ENCODE data around the gene PPIL4. TPM values are rescaled to one million over a fixed set of nuclear protein-coding genes. Genes with fewer than 3 reads are reported as not detected.

PPIL4 gene
- total RNA-seq, 2 experiments from 2014 or later: 21.6 to 36.3 TPM

DNA sequence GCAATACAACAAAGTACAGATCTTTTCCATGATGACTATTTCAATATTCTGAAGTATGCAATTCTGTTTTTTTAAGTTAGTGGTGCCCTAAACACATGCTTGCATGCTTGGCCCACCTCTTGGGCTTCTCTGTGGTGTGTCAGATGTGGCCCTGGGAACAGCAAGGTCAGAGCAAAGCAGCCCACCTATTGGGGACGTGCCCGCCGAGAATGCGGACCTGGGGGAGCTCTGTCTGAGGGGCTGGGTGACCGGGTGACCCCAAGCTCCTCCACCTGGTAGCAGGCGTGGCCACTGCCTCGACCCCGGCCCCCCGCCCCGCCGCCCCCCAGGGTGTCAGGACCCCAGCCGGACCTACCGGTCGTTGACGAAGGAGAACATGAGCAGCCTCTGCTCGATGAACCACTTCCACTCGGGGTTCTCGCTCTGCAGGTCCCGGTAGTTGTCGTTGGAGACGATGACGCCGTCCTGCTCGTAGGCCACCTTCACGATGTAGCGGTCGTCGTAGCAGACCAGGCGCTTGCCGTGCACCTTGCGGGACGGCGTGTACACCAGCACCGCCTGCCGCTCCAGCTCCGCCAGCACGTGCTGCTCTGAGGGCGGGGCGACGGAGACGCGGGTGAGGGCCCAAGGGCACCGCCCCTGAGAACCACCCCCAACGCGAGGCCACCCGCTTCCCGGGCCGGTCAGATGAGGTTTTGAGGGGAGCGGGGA is 89.4 kb downstream of the PPIL4 start:
- Histone ChIP-seq H2AFZ (ENCODE audit: low read length) (no peak overlapping the region), H3K4me1 (ENCODE audit: insufficient read depth, low read length, poor library complexity, severe bottlenecking) (no peaks in the 10 kb centered on the region), H3K9me3 (ENCODE audit: low read length) (no peaks in the 10 kb centered on the region), H3K4me3 (ENCODE audit: low read depth, low read length, poor library complexity, severe bottlenecking) (no peak overlapping the region), H3K36me3 (ENCODE audit: insufficient read depth, low read length) (peaks cover 74% of the 10 kb centered on the region), H3K9me2 (ENCODE audit: insufficient read depth, low read length) (no peaks in the 10 kb centered on the region), H4K20me1 (ENCODE audit: insufficient read depth, low read length) (no peaks in the 10 kb centered on the region), H3K79me2 (ENCODE audit: insufficient read depth, low read depth, low read length) (no peaks in the 10 kb centered on the region), H3K27ac (ENCODE audit: low read depth, low read length, poor library complexity, severe bottlenecking) (no peak overlapping the region), H3K4me2 (ENCODE audit: low read length) (no peak overlapping the region)
- no TSS peak for BruUV-seq (replicated peaks)
- no peak for TF ChIP-seq EZH2phosphoT487 (IDR thresholded peaks at IDR 0.05; ENCODE audit: borderline replicate concordance, low read depth, low read length)
- TF ChIP-seq, protein P1, sequence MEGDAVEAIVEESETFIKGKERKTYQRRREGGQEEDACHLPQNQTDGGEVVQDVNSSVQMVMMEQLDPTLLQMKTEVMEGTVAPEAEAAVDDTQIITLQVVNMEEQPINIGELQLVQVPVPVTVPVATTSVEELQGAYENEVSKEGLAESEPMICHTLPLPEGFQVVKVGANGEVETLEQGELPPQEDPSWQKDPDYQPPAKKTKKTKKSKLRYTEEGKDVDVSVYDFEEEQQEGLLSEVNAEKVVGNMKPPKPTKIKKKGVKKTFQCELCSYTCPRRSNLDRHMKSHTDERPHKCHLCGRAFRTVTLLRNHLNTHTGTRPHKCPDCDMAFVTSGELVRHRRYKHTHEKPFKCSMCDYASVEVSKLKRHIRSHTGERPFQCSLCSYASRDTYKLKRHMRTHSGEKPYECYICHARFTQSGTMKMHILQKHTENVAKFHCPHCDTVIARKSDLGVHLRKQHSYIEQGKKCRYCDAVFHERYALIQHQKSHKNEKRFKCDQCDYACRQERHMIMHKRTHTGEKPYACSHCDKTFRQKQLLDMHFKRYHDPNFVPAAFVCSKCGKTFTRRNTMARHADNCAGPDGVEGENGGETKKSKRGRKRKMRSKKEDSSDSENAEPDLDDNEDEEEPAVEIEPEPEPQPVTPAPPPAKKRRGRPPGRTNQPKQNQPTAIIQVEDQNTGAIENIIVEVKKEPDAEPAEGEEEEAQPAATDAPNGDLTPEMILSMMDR (conservative IDR thresholded peaks at IDR 0.05; ENCODE audit: low read length): no peak
- intact Hi-C loops (cut with micrococcal nuclease; ENCODE audit: unreplicated experiment): no loop called here
- ChIA-PET POLR2A (no interaction called here), CTCF (ENCODE audit: unreplicated experiment) (no interaction called here)
- no peak for DNase-seq (ENCODE audit: low spot score)

DNA sequence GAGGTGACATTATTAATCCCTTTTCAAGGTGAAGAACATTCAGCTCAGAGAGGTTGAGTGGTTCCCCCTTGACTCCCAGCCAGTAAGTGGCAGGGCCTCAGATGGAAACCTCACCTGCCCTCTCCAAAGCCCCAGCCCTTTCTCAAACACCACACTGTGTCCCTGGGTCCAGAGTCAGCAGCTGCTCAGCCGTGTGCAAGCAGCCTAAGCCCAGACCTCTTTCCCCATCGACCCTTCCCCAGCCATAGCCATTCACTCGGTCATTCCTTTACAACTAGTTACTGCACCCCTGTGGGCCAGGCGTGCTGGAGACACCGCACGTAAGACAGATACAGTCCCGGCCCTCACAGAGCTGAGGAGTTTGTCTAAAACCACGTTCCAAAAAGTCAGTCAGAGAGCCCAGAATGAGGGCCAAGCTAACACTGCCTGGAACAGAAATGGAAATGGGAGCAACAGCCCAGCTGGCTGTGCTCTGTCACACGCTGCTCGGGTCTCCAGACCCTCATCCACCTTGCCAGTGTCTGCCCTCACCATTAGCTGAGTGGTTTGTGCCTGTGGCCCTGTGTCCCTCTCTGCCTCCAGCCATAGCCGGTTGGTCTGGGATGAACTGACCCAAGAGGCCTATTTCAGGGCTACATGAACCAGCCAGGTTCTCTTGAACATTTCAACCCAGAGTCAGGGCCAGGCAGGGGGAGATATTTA is 90.7 kb downstream of the PPIL4 start:
- POLR2A ChIA-PET: interaction anchor here (0.6 to 2.9 kb wide), 4 partner anchors 9 to 60 kb away, joined by 4 to 12 read pairs (median 4); no protein-coding TSS in a partner anchor
- no peaks in the 10 kb centered on the region for H3K9me3 ChIP-seq (ENCODE audit: low read length)
- TF ChIP-seq EZH2phosphoT487 (IDR thresholded peaks at IDR 0.05; ENCODE audit: borderline replicate concordance, low read depth, low read length): no peak
- TF ChIP-seq, protein P1 (conservative IDR thresholded peaks at IDR 0.05; ENCODE audit: low read length): no peak
- no peaks in the 10 kb centered on the region for H3K79me2 ChIP-seq (ENCODE audit: insufficient read depth, low read depth, low read length)
- no TSS peak for BruUV-seq (replicated peaks)
- H3K4me1 ChIP-seq (ENCODE audit: insufficient read depth, low read length, poor library complexity, severe bottlenecking): no peaks in the 10 kb centered on the region
- no peak overlapping the region for H3K27ac ChIP-seq (ENCODE audit: low read depth, low read length, poor library complexity, severe bottlenecking)
- no peak overlapping the region for H2AFZ ChIP-seq (ENCODE audit: low read length)
- DNase-seq (ENCODE audit: low spot score): no peak
- CTCF ChIA-PET (ENCODE audit: unreplicated experiment): interaction anchor here (1.1 kb wide), 1 partner anchor 72 kb away, joined by 3 read pairs; no protein-coding TSS in a partner anchor
- intact Hi-C loops (cut with micrococcal nuclease; ENCODE audit: unreplicated experiment): no loop called here
- H3K4me2 ChIP-seq (ENCODE audit: low read length): no peak overlapping the region
- H3K4me3 ChIP-seq (ENCODE audit: low read depth, low read length, poor library complexity, severe bottlenecking): no peak overlapping the region
- H3K9me2 ChIP-seq (ENCODE audit: insufficient read depth, low read length): no peaks in the 10 kb centered on the region
- H3K36me3 ChIP-seq (ENCODE audit: insufficient read depth, low read length): peaks cover 69% of the 10 kb centered on the region
- no peaks in the 10 kb centered on the region for H4K20me1 ChIP-seq (ENCODE audit: insufficient read depth, low read length)

Small RNA genes lying within 50 kb of the gene (small RNA-seq; reads per million reads assigned to genes)
- gene RF00410: not detected
- 0.36 reads per million for gene RNU7-3P

Other genes starting within 250 kb of the PPIL4 start
- 17.3 and 17.4 TPM in 2 replicates for gene TAB2, start 228.3 kb downstream of the PPIL4 start, total RNA-seq (2014; rRNA removed; shearing (Covaris generic))
- 35.8 and 39.4 TPM in 2 replicates for gene TAB2, start 228.3 kb downstream of the PPIL4 start, total RNA-seq (2022)
- gene SUMO4, start 145.8 kb downstream of the PPIL4 start, total RNA-seq (2014; rRNA removed; shearing (Covaris generic)): 3.6 and 4.7 TPM in 2 replicates
- 3.2 and 4.2 TPM in 2 replicates for gene SUMO4, start 145.8 kb downstream of the PPIL4 start, total RNA-seq (2022)
- gene ZC3H12D, start 61.0 kb downstream of the PPIL4 start, total RNA-seq (2014; rRNA removed; shearing (Covaris generic)): 12.8 and 14.0 TPM in 2 replicates
- 14.8 and 22.6 TPM in 2 replicates for gene ZC3H12D, start 61.0 kb downstream of the PPIL4 start, total RNA-seq (2022)
- gene GINM1, start 20.3 kb upstream of the PPIL4 start, total RNA-seq (2014; rRNA removed; shearing (Covaris generic)): 17.2 and 17.6 TPM in 2 replicates
- 38.1 and 40.0 TPM in 2 replicates for gene GINM1, start 20.3 kb upstream of the PPIL4 start, total RNA-seq (2022)
- 35.1 and 40.9 TPM in 2 replicates for gene KATNA1, start 102.7 kb upstream of the PPIL4 start, total RNA-seq (2014; rRNA removed; shearing (Covaris generic))
- 32.8 and 36.5 TPM in 2 replicates for gene KATNA1, start 102.7 kb upstream of the PPIL4 start, total RNA-seq (2022)
- gene LATS1, start 172.1 kb upstream of the PPIL4 start, total RNA-seq (2014; rRNA removed; shearing (Covaris generic)): 15.6 and 23.1 TPM in 2 replicates
- 30.3 and 30.7 TPM in 2 replicates for gene LATS1, start 172.1 kb upstream of the PPIL4 start, total RNA-seq (2022)
- 28.6 and 30.7 TPM in 2 replicates for gene NUP43, start 200.5 kb upstream of the PPIL4 start, total RNA-seq (2014; rRNA removed; shearing (Covaris generic))
- 72.4 and 73.0 TPM in 2 replicates for gene NUP43, start 200.5 kb upstream of the PPIL4 start, total RNA-seq (2022)
- 125 and 140 TPM in 2 replicates for gene PCMT1, start 203.7 kb upstream of the PPIL4 start, total RNA-seq (2014; rRNA removed; shearing (Covaris generic))
- 116 and 117 TPM in 2 replicates for gene PCMT1, start 203.7 kb upstream of the PPIL4 start, total RNA-seq (2022)

Measured in OCI-LY7 (cell line).